Endometrial microvascular endothelial cells (primary cell): Measurements from ENCODE around the gene TNNI3. TPM values are rescaled to one million over a fixed set of nuclear protein-coding genes. Genes with fewer than 3 reads are reported as not detected.
"Not testable (repeated sequence)": the region's sequence is repeated elsewhere in the genome, so short reads cannot be mapped to it uniquely, and the experiment has no call there.

ENCODE experiments used
- in situ Hi-C: cut with HindIII; loops from 2 replicates; pipeline ENCODE4 v1.10.0; 2017; ENCODE audit warnings: low sequenced_read_pairs, low pct_unique_long_range_greater_than_20kb; ENCODE audit errors: inconsistent ontology term
- total RNA-seq: library from RNA; depleted of rRNA; stranded (reverse); fragments of >200 nt; gene quantifications from one replicate; pipeline ENCODE4 v1.2.3, GENCODE V29; 2015; ENCODE audit errors: inconsistent ontology term

The TNNI3 gene
- not detected for total RNA-seq

DNA sequence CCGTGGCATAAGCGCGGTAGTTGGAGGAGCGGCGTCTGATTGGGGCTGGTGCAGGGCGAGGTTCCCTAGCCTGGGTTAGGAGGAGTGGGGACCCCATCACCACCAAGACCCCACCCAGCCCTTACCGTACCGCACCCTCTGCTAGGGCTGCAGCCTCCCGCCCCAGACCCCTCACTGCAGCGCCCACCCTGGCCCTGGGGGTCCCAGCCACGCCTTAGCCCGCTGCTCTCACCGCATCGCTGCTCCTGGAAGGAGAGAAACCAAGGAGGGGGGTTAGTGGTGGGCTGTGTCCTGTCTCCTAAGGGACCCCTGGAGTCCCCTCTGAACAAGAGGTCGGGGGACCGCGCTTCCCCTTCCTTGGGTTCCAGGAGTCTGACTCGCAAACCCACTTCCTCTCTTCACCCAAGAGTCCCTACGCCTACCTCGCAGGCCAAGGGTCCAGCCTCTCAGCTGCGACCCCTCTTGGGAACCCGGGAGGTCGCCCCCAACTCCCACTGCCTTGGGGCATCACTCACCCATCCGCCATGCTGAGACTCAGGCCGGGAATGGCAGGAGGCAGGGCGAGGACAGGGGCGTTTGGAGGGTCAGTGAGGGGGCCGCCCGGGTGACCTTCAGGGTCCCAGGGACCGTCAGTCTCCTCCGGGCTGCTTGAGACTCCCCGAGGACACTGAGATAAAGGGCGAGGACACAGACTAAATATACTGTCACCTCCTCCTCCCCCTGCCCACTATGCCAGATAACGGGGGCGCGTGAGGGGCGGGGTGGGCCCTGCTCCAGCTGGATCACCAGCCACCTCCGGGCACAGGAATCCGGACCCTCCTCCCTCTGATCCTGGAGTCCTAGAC, at the start of gene TNNI3:
Gene TNNI3, minus strand, starts transcription at position 669 of the 845 bp plus-strand sequence. Its CDS starts 143 bp downstream, at position 526.
- in situ Hi-C loops, result no loop called here

DNA sequence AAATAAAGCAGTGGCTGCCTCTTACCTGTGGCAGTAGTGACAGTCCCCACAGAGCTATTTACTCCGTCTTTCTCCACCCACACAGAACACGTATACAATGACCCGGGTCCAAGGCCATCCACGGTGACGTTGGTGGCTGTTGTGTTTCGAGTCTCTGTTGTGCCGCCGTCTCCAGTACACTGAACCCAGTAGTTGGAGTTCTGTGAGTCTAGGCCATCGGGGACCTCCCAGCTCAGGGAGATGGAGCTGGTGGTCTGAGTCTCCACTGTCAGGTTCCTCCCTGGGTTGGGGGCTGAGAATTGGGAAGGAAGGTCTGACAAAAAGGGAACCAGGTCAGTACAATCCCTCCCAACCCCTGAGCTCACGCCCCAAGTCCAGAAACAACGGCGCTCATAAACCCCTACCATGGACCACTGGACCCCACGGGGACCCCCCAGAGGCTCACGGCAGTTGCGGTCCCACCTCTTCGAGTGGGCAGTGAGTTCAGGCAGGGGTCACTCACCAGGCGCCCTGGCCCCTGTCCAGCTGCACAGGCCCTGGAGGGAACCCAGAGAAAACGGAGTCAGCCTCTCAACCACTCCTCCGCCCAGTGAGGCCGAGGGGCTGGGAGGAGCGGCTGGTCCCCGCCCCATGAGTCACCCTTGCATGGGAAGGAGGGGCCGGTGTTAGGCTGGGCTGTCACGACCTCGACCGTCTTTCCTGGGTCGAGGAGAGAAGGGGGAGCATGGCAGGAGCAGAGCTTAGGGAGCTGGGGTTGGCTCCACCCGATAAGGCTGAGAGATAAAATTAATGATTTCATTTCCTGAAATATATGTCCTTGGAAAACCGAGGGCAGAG, 49.4 kb upstream of the TNNI3 start:
- in situ Hi-C loops, result no loop called here

DNA sequence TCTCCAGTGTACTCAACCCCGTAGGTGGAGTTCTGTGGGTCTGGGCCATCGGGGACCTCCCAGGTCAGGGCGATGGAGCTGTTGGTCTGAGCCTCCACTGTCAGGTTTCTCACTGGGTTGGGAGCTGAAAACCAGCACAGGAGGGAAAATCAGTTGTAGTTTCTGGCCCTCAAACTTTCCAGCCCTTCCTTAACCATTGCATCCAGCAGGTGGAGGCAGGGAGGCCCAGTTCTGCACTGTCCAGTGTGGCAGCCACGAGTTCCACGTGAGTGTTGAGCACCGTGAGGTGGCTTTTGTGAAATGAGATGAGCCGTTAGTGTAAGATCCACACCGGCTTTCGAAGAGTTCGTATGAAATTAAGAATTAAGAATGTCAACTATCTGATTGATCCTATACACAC, 44.7 kb upstream of the TNNI3 start:
- in situ Hi-C loops, result not testable (repeated sequence)

DNA sequence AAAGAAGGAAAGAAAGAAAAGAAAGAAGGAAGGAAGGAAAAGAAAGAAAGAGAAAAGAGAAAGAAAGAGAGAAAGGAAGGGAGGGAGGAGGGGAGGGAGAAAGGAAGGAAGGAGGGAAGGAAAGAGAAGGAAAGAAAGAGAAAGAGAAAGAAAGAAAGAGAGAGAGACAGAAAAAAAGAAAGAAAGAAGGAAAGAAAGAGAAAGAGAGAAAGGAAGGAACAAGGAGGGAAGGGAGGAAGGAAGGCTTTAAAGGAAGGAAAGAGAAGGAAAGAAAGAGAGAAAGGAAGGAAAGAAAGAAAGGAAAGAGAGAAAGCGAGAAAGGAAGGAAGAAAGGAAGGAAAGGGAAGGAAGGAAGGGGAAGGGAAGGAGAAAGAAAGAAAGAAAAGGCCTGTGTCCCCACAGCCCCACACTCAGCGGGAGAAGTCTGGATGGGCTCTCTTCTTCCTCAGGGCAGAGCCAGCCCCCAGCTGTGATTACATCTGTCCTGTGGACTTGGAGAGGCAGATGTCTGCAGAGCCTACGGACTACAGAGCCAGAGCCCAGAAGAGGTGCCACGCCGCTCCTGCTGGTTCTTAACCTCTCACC, 42.2 kb upstream of the TNNI3 start:
- in situ Hi-C loops, result no loop called here

DNA sequence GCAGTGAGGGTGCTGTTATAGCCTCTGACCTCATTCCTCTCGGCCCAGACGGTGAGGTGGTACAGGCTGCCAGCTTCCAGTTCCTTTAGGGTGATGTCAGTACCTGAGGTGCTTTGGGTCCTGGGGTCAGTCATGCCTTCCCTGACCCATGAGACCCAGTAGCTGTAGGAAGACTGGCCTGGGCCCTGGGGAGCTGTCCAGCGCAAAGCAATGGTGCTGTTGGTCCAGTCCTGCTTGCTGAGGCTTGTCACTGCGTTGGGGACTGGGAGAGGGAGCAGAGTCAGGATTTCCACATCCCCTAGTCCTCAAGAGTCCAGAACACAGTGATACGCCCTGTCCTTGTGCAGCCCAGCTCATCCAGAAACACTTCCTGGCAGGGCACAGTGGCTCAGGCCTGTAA, 41.1 kb upstream of the TNNI3 start:
- in situ Hi-C loops, result no loop called here

DNA sequence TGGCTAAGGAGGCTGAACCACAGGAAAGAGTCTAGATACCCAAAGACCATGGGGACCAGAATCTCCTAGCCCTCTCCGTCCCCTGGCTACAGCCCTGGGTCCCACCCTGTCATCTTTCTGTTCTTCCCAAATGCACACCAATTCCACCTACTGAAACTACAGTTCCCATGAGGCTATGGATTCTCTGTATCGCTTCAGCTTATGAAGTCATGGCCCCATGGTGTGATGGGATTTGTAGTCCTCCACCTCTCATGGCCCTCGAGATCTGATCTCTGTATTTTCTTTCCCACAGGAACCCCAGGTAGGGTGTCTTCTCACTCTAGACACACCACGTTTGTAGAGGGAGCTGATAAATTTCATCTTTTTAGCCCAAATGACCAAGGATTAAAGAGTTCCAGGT, 40.0 kb upstream of the TNNI3 start:
- in situ Hi-C loops, result no loop called here

DNA sequence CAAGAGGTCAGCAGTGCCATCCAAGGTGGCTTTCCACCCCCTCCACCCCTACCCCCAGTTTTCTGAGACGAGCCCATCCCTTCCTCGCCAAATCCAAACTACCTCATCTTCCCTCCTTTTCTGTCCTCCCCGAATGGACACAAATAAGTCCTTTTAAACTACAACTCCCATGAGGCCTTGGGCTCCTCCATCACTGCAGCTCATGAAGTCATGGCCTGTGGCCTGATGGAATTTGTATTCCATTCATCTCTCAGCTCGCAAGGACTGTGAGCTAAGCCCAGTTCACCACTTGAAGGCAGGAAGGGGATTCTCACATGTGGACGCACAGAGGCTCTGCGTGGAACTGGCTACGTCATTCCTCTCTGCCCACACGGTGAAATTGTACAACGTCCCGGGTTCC, 39.3 kb upstream of the TNNI3 start:
- in situ Hi-C loops, result no loop called here

DNA sequence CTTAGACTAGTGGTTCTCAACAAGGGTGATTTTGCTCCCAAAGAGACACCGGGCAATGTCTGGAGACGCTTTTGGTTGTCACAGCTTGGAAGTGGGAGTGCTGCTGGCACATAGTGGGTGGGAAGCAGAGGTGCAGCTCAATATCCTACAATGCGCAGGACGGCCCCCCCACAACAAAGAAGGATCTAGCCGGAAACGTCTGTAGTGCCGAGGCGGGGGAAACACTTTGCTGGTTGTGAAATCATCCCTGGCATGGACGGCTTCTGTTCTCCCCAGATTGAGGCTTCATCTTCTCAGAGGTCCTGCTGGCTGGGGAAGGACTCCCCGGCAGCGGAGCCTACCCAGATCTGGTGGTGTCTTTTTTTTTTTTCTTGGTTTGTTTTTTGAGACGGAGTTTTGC, 35.9 kb upstream of the TNNI3 start:
- in situ Hi-C loops, result no loop called here

DNA sequence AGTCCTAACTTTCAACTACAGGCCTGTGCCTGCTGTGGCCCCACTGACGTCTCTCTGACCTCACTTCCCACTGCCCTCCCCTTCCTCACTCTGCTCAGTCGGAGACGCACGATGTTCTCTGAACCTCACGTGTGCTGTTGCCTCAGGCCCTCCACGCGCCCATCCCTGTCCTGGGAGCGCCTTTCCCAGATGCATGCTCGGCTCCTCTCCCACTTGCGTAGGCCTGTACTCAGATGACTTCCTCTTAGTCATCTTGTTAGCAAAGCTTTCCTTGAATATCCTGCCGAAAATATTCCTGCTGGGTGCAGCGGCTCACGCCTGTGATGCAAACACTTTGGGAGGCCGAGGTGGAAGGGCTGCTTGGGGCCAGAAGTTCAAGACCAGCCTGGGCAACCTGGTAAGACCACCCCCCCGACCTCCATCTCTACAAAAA, 31.9 kb upstream of the TNNI3 start:
- in situ Hi-C loops, result no loop called here

DNA sequence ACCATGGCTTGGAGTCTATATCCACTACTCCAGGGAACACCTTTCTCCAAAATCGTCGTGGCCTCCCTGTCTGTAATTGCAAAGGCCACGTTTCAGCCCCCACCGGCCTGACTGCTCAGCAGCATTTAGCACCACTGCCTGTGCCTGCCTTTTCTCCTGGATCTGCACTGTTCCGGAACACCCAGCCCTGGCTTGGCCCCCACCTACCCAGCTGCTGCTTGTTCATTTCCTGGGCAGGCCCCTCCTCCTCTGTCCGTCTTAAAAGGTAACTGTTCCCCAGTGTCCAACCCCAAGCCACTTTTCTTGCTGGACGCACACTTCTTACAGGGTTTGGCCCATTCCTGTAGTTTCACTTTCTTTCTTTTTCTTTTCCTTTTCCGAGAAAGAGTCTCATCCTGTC, 31.1 kb upstream of the TNNI3 start:
- in situ Hi-C loops, result no loop called here

DNA sequence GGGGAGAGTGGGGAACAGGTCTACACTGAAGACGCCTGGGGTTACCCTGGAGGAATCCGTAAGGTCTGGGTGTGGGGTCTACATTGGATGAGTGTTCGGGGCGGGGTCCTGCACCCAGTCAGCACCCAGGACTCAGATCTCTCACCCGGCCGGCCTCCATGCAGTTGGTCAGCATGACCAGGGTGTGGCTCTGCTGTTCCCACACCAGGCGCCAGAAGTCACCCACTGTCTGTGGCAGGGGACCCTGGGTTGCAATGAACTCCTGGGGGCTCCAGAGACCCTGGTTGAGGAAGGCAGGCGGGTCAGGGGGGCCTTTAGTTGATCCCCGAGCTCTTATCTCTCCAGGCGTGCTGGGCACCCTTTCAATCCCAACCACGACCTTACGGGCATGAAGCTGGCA, 28.5 kb upstream of the TNNI3 start:
- in situ Hi-C loops, result no loop called here

DNA sequence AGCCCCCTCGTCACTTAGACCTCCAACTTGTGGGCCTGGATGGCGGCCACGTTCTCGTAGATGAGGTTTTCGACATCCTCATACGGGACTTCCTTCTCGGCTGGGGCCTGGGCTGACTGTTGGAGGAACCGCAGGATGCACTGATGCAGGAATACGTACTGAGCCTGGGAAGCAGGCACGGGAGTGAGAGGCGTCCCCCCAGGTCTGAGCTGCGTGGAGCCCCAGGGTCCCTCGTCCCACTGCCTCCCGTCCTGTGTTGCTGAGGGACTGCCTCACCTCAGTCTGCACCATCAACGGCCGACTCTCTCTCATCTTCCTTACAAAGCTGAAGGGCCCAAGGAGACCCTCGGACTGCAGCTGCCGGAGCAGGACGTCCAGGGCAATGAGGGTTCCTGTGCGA, 24.2 kb upstream of the TNNI3 start:
- in situ Hi-C loops, result no loop called here

DNA sequence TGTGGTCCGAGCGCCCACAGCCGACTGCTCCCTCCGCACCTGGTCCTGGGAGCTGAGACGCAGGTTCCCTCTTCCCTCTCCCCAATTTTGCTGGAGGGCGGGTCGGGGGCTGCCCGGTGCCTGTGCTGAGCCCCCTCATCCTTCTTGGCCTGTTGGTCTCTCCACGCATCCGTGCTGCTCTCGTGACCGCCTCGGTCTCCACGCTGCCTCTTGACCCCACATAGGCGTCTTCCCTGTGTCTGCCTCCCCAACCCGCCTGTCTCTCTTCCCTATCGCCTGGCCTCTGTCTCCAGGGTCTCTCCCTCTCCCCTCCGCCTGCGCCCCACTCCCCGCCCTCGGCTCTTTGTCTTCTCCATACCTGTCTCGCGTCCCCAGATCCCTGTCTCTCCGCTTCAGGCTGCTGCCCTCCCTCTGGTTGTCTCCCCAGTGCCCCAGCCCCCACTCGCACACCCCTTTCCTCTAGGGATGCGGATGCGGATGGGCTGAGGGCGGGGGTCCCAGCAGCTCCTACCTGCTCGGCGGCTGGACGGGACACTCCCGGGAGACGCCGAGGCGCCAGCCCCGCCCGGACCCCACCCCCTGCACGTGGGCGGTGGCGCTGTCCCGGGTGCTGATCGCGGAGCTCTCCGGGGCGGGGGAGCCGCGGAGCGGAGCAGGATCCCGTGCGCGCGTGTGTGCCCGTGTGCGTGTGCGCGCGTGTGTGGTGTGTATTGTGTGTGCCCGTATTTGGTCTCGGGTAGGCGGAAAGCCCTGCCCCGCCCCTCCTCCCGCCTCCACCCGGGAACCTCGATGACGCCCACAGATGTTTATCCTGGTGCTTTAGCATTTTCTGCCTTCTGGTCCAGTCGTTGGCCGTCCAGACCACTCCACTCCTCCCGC, 22.3 kb upstream of the TNNI3 start, which contains the start of gene SYT5:
Gene SYT5, minus strand, starts transcription at position 684 of the 879 bp plus-strand sequence. CDS start 1,248 bp downstream, outside the sequence.
- in situ Hi-C loops, result loop anchor here (10.0 kb wide), 1 partner anchor 115 kb away; no protein-coding TSS in a partner anchor

DNA sequence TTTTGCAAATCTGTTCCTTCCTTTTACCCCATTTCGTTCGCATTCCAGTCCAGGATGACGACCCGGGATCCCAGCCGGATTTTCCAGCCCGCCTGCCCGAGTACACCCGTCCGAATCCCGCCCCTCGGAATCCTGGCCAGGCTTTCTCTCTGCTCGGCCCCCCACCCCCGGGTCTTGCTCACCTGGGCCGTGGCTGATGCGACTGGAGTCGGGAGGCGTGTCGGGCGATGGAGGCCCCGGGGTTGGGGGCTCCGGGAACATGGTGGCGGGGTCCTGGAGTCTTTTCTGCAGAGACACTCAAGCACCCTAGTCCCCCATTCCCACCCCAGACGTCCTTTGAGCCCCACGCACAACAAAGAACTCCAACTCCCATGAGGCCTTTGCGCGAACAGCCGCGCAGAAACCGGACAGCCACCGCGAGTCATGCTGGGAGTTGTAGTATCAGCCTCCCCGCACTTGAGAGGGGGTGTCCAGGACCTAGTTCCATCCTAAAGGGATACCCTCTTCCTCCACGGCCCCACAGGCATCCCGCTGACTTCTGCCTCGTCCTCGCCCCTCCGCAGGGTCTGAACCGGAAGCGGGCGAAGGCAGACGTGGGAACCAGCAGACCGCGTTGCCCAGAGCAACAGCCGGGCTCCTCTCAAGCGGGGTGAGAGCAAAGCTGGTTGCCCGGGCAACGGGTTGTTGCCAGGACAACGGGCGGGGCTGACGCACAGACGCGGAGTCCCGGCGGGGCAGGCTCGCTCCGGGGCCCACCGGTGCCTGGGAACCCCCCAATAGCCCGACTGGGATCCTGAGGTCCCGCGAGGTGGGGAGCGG, 21.5 kb upstream of the TNNI3 start:
- in situ Hi-C loops, result loop anchor here (10.0 kb wide), 1 partner anchor 116 kb away; no protein-coding TSS in a partner anchor

DNA sequence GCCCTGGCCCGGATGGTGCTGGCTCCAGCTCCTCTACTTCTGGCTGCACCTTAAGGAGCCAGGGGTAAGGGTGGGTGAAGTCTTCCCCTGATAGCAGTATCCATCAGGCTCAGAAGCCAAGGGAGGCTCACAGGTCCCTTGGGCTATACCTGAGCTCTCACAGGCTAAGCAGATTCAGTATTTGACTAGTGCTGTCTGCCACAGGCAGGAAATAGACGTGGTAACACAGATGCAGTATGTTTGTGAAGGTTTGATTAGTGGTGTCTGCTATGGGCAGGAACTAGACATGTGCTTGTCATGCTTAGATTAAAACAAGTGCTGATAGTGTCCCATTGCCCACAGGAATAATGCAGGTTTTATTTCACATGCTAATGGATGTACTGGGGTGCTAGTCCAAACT, 18.5 kb upstream of the TNNI3 start:
- in situ Hi-C loops, result loop anchor here (10.0 kb wide), 1 partner anchor 119 kb away; no protein-coding TSS in a partner anchor

DNA sequence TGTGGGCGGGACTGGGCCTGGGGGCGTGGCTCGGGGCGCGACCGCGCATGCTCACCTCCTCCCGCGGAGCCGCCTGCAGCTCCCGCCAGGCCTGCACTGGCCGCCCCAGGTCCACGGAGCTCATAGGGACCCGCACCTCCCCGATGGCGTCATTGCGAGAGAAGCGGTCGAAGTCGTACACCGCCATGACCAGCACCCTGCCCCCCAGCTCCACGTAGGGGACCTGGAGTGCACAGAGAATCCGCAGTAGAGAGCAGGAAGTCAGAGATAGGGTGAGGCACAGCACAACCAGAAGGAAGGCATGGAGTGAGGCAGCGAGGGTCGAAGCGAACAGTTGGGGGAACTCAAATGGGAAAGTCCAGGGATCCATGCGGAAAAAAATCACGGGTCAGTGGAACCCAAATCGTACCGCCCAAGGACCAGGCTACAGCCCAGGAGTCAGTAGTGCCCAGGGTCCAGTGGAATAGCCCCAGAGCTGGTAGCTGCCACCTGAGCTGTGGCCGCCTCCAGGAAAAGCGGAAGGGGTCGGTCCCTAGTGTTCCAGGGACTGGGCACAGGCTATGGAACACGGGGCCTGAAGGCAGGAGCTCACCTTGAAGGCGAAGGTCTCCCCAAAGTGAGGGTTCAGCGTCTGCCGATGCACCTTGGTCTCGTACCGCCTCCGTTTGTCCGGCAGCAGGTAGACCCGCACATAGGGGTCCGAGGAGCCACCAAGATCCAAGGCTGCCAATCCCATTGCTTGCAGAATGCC, 17.8 kb upstream of the TNNI3 start:
- in situ Hi-C loops, result loop anchor here (10.0 kb wide), 1 partner anchor 120 kb away; no protein-coding TSS in a partner anchor
